Measurements from ENCODE around the gene MLPH. TPM values are rescaled to one million over a fixed set of nuclear protein-coding genes. Genes with fewer than 3 reads are reported as not detected.
A peak's percentile ranks its signal among the peaks of the same experiment; 100 is the strongest.

The MLPH gene
- total and polyA plus RNA-seq, 7 experiments from 2014 or later, result not detected

DNA sequence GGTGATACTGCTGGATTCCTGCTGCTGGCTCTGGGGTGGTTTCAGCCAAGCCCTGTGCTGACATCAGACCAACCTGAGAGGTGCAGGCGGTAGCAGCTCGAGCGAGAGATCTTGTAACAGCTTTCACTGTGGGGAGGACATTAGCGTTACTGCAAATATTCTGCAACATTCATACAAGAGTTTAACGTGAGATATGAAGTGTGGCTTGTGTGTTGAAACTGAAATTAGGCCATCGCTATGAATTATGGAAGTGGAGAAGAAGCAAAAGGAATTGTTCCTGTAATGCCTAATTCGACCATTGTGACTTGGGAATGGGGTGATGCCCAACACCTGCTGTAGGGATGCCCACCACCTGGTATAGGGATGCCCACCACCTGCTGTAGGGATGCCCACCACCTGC, 6.5 kb upstream of the MLPH start:
- Histone ChIP-seq H3K9me3 (ENCODE audit: control insufficient read depth in 2 of 3, low read length in 3 of 3) (no peaks in the 10 kb centered on the region), H3K4me1 (ENCODE audit: control insufficient read depth in 2 of 2, insufficient read depth in 2 of 2, low read length in 2 of 2) (peaks cover 4 to 5% of the 10 kb centered on the region in 2 donors), H3K27me3 (ENCODE audit: control insufficient read depth in 2 of 2, insufficient read depth in 2 of 2, low read length in 2 of 2) (no peaks in the 10 kb centered on the region), H3K36me3 (ENCODE audit: control insufficient read depth in 2 of 3, insufficient read depth in 3 of 3, low read length in 3 of 3) (no peaks in the 10 kb centered on the region), H3K4me3 (ENCODE audit: low read length) (no peak overlapping the region), H3K27ac (ENCODE audit: low read depth, low read length) (no peak overlapping the region)
- Mint-ChIP-seq H3K9me3 (no peaks in the 10 kb centered on the region), H3K4me1 (peaks cover 5 to 10% (median 6%) of the 10 kb centered on the region in 7 donors), H3K27me3 (peaks cover 26 to 57% (median 33%) of the 10 kb centered on the region in 5 donors), H3K4me3 (no peak overlapping the region), H3K27ac (no peak overlapping the region), H3K36me3 (no peaks in the 10 kb centered on the region)
- intact Hi-C loops (cut with micrococcal nuclease), result no loop called here
- no peak for ATAC-seq
- POLR2A ChIA-PET, result no interaction called here
- CTCF ChIA-PET, result interaction anchor here (1.2 kb wide), 1 partner anchor 326 kb away, joined by 4 read pairs; no protein-coding TSS in a partner anchor
- no peak for DNase-seq

DNA sequence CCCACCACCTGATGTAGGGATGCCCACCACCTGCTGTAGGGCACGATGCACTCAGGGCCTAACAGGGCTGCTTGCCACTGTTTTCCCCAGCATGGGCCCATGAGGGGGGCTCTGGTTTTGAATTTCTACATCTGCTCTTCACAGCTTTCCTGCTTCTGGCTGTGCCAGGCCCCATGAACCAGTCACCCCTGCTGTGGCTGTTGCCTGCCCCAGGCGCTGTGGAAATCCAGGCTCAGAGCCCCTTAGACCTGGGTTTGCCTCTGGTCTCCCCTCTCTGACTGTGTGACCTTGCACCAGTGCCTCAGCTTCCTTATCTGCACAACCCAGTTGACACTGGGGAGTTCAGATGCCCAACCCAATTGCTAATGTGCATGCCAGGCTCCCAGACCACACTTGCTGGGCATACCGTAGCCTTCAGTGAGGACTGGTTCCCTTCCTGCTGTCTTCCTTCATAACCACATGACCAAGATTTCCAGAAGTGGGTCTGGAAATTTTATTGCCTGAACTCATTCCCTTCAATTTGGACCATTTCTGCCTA, 6.0 kb upstream of the MLPH start:
- ATAC-seq (no peak), DNase-seq (no peak)
- no peaks in the 10 kb centered on the region for H3K9me3 ChIP-seq (ENCODE audit: control insufficient read depth in 2 of 3, low read length in 3 of 3)
- H3K27me3 Mint-ChIP-seq, result peaks cover 31 to 61% (median 35%) of the 10 kb centered on the region in 5 donors
- intact Hi-C loops (cut with micrococcal nuclease), result no loop called here
- H3K36me3 ChIP-seq (ENCODE audit: control insufficient read depth in 2 of 3, insufficient read depth in 3 of 3, low read length in 3 of 3), result no peaks in the 10 kb centered on the region
- H3K9me3 Mint-ChIP-seq, result no peaks in the 10 kb centered on the region
- peaks cover 0 to 3% of the 10 kb centered on the region in 2 donors for H3K27me3 ChIP-seq (ENCODE audit: control insufficient read depth in 2 of 2, insufficient read depth in 2 of 2, low read length in 2 of 2)
- H3K4me3 Mint-ChIP-seq, result no peak overlapping the region
- H3K4me1 Mint-ChIP-seq, result peaks cover 2 to 5% (median 2%) of the 10 kb centered on the region in 7 donors
- H3K27ac Mint-ChIP-seq, result no peak overlapping the region
- H3K27ac ChIP-seq (ENCODE audit: low read depth, low read length), result no peak overlapping the region
- H3K4me3 ChIP-seq (ENCODE audit: low read length), result no peak overlapping the region
- CTCF ChIA-PET, result interaction anchor here (0.6 to 1.2 kb wide), 3 partner anchors 32 to 326 kb away, joined by 3 to 7 read pairs (median 4); no protein-coding TSS in a partner anchor
- POLR2A ChIA-PET, result no interaction called here
- H3K36me3 Mint-ChIP-seq, result no peaks in the 10 kb centered on the region
- H3K4me1 ChIP-seq (ENCODE audit: control insufficient read depth in 2 of 2, insufficient read depth in 2 of 2, low read length in 2 of 2), result no peaks in the 10 kb centered on the region

DNA sequence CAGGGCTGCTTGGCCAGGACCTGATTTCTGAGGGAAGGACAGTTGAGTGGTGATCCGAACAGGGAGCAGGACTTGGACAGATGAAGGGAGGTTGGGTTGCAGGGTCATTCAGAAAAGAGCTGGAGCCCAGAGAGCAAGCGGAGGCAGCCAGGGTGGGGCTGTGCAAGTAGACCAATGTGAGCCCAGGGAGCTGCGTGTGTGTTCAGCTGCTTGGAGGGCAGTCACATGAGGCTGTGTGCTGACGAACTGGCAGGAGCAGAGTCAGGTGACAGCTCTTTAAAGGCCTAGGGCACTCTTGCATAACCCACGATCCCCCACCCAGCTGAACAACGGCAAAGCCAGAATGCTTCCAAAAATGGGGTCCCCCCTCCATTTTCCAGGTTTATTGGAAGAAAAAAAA, 4.6 kb upstream of the MLPH start:
- CTCF ChIA-PET, result no interaction called here
- peaks cover 0 to 5% of the 10 kb centered on the region in 2 donors for H3K27me3 ChIP-seq (ENCODE audit: control insufficient read depth in 2 of 2, insufficient read depth in 2 of 2, low read length in 2 of 2)
- no peak overlapping the region for H3K27ac Mint-ChIP-seq
- H3K9me3 Mint-ChIP-seq, result no peaks in the 10 kb centered on the region
- intact Hi-C loops (cut with micrococcal nuclease), result no loop called here
- POLR2A ChIA-PET, result no interaction called here
- no peaks in the 10 kb centered on the region for H3K36me3 ChIP-seq (ENCODE audit: control insufficient read depth in 2 of 3, insufficient read depth in 3 of 3, low read length in 3 of 3)
- no peak overlapping the region for H3K27ac ChIP-seq (ENCODE audit: low read depth, low read length)
- H3K4me3 ChIP-seq (ENCODE audit: low read length), result no peak overlapping the region
- peaks cover 0 to 3% (median 0%) of the 10 kb centered on the region in 7 donors for H3K4me1 Mint-ChIP-seq
- DNase-seq, result no peak
- H3K9me3 ChIP-seq (ENCODE audit: control insufficient read depth in 2 of 3, low read length in 3 of 3), result no peaks in the 10 kb centered on the region
- H3K27me3 Mint-ChIP-seq, result peaks cover 24 to 56% (median 36%) of the 10 kb centered on the region in 5 donors
- H3K4me1 ChIP-seq (ENCODE audit: control insufficient read depth in 2 of 2, insufficient read depth in 2 of 2, low read length in 2 of 2), result no peaks in the 10 kb centered on the region
- ATAC-seq, result peak; percentile 23
- no peaks in the 10 kb centered on the region for H3K36me3 Mint-ChIP-seq
- no peak overlapping the region for H3K4me3 Mint-ChIP-seq

DNA sequence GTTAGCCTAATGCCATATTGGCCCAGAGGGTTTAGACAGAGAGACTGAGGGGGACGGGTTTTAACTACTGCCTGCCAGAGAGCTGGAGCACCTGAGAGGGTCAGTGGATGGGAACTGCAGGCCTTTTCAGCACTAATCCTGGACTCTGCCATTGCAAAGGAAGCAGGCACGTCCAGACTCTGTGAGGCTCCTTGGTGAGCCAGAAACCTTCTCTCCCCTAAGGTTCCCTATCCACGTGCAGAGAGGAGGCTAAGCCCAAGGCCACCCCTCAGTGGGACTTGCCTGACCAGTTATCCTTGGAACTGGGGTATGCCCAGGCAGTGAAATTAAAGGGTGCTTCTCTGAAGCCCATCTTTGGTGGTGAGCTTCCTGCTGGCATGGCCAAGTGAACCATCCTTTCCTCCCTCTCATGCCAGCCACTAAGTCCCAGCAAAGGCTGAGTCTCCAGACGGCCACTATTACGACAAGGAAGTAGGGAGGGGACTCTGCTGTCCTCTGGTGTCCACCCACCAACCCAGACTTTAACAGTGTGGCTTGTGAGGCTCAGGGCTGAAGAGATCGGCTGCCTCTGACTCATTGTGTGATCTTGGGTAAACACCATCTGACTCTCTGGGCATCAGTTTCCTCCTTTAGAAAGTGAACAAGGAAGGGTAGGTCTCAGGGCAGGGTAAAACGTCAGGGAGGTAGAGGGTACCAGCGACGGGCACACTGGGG, 3.9 kb upstream of the MLPH start:
- H3K9me3 ChIP-seq (ENCODE audit: control insufficient read depth in 2 of 3, low read length in 3 of 3), result no peaks in the 10 kb centered on the region
- intact Hi-C loops (cut with micrococcal nuclease), result no loop called here
- H3K27ac ChIP-seq (ENCODE audit: low read depth, low read length), result no peak overlapping the region
- peaks cover 0 to 5% of the 10 kb centered on the region in 2 donors for H3K27me3 ChIP-seq (ENCODE audit: control insufficient read depth in 2 of 2, insufficient read depth in 2 of 2, low read length in 2 of 2)
- H3K36me3 ChIP-seq (ENCODE audit: control insufficient read depth in 2 of 3, insufficient read depth in 3 of 3, low read length in 3 of 3), result no peaks in the 10 kb centered on the region
- ChIA-PET POLR2A (no interaction called here), CTCF (no interaction called here)
- H3K4me1 Mint-ChIP-seq, result peaks cover 0 to 3% (median 0%) of the 10 kb centered on the region in 7 donors
- H3K4me3 ChIP-seq (ENCODE audit: low read length), result no peak overlapping the region
- no peak overlapping the region for H3K27ac Mint-ChIP-seq
- H3K27me3 Mint-ChIP-seq, result peaks cover 27 to 58% (median 36%) of the 10 kb centered on the region in 5 donors
- ATAC-seq (peak; percentile 74), DNase-seq (no peak)
- H3K4me3 Mint-ChIP-seq, result no peak overlapping the region
- no peaks in the 10 kb centered on the region for H3K4me1 ChIP-seq (ENCODE audit: control insufficient read depth in 2 of 2, insufficient read depth in 2 of 2, low read length in 2 of 2)
- no peaks in the 10 kb centered on the region for H3K9me3 Mint-ChIP-seq
- H3K36me3 Mint-ChIP-seq, result no peaks in the 10 kb centered on the region

DNA sequence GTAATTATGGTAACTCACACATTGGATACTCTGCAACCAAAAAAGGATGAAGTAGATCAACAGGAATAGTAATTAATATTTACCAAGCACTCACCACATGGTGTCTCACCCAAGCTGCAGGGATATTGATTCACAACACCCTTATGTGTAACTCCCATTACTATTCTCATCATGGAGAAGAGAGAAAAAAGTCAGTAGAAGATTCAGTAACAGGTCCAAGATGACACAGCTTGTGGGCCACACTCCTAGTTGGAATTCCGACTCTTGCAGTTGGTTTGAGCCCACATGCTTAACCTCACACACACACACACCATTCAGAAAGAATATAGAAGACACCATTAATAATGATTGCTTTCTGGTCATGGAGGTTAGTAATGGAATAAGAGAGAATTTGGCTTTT, 1.7 kb upstream of the MLPH start:
- Mint-ChIP-seq H3K36me3 (no peaks in the 10 kb centered on the region), H3K4me1 (peaks cover 0 to 3% (median 0%) of the 10 kb centered on the region in 7 donors), H3K4me3 (no peak overlapping the region), H3K27ac (no peak overlapping the region), H3K27me3 (peaks cover 39 to 60% (median 50%) of the 10 kb centered on the region in 5 donors), H3K9me3 (peaks cover 0 to 6% (median 0%) of the 10 kb centered on the region in 11 donors)
- intact Hi-C loops (cut with micrococcal nuclease), result no loop called here
- no peak overlapping the region for H3K4me3 ChIP-seq (ENCODE audit: low read length)
- H3K36me3 ChIP-seq (ENCODE audit: control insufficient read depth in 2 of 3, insufficient read depth in 3 of 3, low read length in 3 of 3), result no peaks in the 10 kb centered on the region
- no peaks in the 10 kb centered on the region for H3K4me1 ChIP-seq (ENCODE audit: control insufficient read depth in 2 of 2, insufficient read depth in 2 of 2, low read length in 2 of 2)
- peaks cover 0 to 5% of the 10 kb centered on the region in 2 donors for H3K27me3 ChIP-seq (ENCODE audit: control insufficient read depth in 2 of 2, insufficient read depth in 2 of 2, low read length in 2 of 2)
- ATAC-seq (no peak), DNase-seq (no peak)
- H3K27ac ChIP-seq (ENCODE audit: low read depth, low read length), result no peak overlapping the region
- POLR2A ChIA-PET, result no interaction called here
- CTCF ChIA-PET, result no interaction called here
- no peaks in the 10 kb centered on the region for H3K9me3 ChIP-seq (ENCODE audit: control insufficient read depth in 2 of 3, low read length in 3 of 3)

DNA sequence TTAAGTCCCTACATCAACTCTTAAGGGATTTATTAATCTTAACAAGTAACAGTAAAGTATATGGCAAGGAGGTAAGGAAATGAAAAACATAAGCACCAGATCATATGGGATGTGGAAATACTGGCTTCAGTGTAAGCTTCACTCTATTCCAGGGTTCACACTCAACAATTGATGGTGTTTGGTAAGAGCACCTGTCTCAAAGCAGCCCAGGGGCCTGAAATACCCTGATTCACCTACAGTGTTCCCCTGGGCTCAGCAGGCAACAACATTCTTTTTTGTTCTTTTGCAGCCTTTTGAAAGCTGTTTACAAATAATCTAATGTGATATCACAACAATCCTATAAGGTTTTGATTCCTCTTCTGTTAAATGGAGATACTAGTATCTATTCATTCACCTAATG, 1.2 kb upstream of the MLPH start:
- Mint-ChIP-seq H3K36me3 (peaks cover 0 to 3% (median 0%) of the 10 kb centered on the region in 5 donors), H3K27me3 (peaks cover 43 to 59% (median 49%) of the 10 kb centered on the region in 5 donors), H3K4me1 (peaks cover 0 to 3% (median 0%) of the 10 kb centered on the region in 7 donors), H3K4me3 (peak overlapping the region in 1 of 10 donors; percentile 5), H3K9me3 (peaks cover 0 to 11% (median 3%) of the 10 kb centered on the region in 11 donors), H3K27ac (no peak overlapping the region)
- H3K4me1 ChIP-seq (ENCODE audit: control insufficient read depth in 2 of 2, insufficient read depth in 2 of 2, low read length in 2 of 2), result no peaks in the 10 kb centered on the region
- no peak overlapping the region for H3K27ac ChIP-seq (ENCODE audit: low read depth, low read length)
- no peak for DNase-seq
- ChIA-PET CTCF (no interaction called here), POLR2A (no interaction called here)
- peaks cover 0 to 5% of the 10 kb centered on the region in 2 donors for H3K27me3 ChIP-seq (ENCODE audit: control insufficient read depth in 2 of 2, insufficient read depth in 2 of 2, low read length in 2 of 2)
- H3K4me3 ChIP-seq (ENCODE audit: low read length), result no peak overlapping the region
- ATAC-seq, result no peak
- no peaks in the 10 kb centered on the region for H3K9me3 ChIP-seq (ENCODE audit: control insufficient read depth in 2 of 3, low read length in 3 of 3)
- intact Hi-C loops (cut with micrococcal nuclease), result no loop called here
- H3K36me3 ChIP-seq (ENCODE audit: control insufficient read depth in 2 of 3, insufficient read depth in 3 of 3, low read length in 3 of 3), result no peaks in the 10 kb centered on the region
